RPMI7951 (cell line): ENCODE measurements around the gene PLA2G5. TPM values are rescaled to one million over a fixed set of nuclear protein-coding genes. Genes with fewer than 3 reads are reported as not detected.
A peak's percentile ranks its signal among the peaks of the same experiment; 100 is the strongest.

Source experiments
- DNase-seq: peaks from one replicate; pipeline ENCODE4 v3.0.0-alpha.2; 2012; ENCODE audit warnings: low read depth
- total RNA-seq: library from RNA; depleted of rRNA; stranded (reverse); fragments of >200 nt; shearing (Covaris generic); gene quantifications from 2 replicates; pipeline ENCODE4 v1.2.3, GENCODE V29; 2014

Gene PLA2G5
- total RNA-seq, 1 experiment from 2014 or later, result not detected

GRCh38 chr1:20068722-20069121 is 1.3 kb upstream of the PLA2G5 start:
- no peak for DNase-seq

GRCh38 chr1:20070357-20070756 is 363 bp downstream of the PLA2G5 start:
- DNase-seq, result no peak

DNA sequence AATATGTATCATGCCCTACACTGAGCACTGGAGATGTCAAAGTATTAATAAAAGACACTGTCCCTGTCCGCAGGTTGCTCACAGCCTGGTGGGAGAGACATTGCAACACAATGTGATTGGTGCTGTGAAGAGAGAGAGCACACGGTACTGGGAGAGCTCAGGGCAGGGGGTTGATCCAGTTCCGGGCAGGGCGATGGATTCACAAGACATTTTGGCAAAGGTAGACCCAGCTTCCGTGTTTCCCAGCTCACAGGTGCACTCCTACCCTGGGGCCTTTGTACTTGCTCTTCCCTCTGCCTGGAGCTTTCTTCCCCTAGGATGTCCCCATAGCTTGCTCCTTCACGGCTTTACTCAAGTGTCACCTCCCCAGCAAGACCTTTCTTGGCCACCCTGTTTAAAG is 1.4 kb downstream of the PLA2G5 start:
- no peak for DNase-seq

- DNase-seq, result no peak
These were observed 2.8 kb downstream of the PLA2G5 start for GRCh38 chr1:20072771-20073170.

GRCh38 chr1:20073256-20073655 is 3.3 kb downstream of the PLA2G5 start:
- no peak for DNase-seq

- DNase-seq, result peak; percentile 56
These were observed 4.2 kb downstream of the PLA2G5 start for GRCh38 chr1:20074055-20074724.

- peak; percentile 12 for DNase-seq
These were observed 4.8 kb downstream of the PLA2G5 start for GRCh38 chr1:20074725-20075171.

- no peak for DNase-seq
These were observed 5.4 kb downstream of the PLA2G5 start for GRCh38 chr1:20075345-20075744.

DNA sequence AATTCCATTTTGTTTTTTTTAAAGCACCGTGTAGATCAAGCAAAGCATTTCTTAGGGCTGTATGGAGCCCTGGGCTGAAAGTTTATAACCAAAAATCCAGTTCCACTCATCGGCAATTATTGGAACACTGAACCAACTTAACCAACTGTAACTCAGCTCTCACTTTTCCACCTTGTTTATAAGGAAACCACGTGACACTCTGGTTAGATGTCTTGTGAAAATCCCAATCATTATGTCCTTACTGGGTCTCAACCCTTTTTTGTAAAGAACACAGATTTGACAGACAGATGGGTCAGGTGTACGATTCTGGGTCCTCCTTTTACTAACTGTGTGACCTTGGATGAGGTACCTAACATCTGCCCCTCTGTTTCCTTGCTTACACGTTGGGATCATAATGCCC is 6.2 kb downstream of the PLA2G5 start:
- DNase-seq, result no peak

GRCh38 chr1:20076710-20077461 is 6.9 kb downstream of the PLA2G5 start:
- peak; percentile 46 for DNase-seq

GRCh38 chr1:20078171-20078651 is 8.2 kb downstream of the PLA2G5 start:
- no peak for DNase-seq

GRCh38 chr1:20078711-20079110 is 8.7 kb downstream of the PLA2G5 start:
- DNase-seq, result no peak

- DNase-seq, result no peak
These were observed 9.8 kb downstream of the PLA2G5 start for GRCh38 chr1:20079661-20080305.

- DNase-seq, result peak; percentile 54
These were observed 10.7 kb downstream of the PLA2G5 start for GRCh38 chr1:20080441-20081352.

DNA sequence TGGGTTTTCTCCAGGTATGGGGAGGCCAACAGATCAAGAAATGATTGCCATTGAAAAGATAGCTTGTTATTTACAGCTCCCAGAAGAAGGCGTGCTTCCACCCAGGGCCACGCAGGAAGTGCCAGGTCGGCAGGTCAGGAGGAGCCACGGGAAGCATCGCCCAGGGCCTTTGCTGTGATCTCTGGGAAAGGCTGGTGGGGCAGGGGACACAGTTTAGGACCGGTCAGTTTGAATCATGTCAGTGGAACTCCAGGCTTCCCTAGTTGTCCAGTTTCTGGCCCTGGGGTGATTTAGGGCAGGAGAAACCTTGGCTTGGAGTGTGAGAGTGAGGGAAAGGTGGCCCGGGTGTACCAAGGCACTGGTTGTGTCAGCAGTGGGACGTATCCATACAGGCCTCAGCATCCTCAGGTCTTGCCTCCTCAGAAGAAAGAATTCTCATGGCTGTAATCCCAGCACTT is 11.4 kb downstream of the PLA2G5 start:
- DNase-seq, result no peak

GRCh38 chr1:20082772-20083171 is 12.8 kb downstream of the PLA2G5 start:
- DNase-seq, result no peak

DNA sequence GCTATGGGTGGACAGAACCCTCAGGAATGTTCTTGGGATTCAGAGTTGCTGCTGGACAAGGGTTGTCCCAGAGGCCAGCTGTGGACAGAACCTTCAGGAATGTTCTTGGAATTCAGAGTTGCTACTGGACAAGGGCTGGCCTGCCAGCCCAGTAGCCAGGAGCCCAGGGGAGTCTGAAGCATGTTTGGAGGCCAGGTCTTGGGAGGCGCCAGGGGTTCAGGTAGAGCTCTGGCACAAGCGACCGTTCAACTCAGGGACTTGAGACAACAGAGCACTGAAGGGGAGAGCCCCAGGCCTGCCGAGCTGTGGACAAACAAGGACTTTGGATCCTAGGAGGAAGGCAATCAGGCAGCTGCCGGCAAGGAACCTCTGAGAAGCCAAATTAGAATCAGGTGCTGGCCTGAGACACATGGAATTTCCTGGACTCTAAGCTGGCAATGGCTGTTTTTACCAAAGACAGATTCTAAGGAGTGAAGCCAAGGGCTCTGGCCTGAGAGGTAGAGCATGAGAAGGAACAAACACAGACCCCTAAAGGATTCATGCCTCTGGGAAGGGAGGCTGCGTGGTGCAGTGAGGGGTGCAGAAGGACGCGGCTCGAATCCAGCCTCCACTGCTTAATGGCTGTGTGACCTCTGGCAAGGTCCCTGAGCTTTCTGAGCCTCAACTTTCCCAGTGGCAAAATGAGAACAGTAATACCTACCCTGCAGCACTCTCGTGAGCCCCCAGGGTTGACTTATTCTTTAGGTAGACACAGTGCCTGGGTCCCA is 13.4 kb downstream of the PLA2G5 start:
- no peak for DNase-seq

GRCh38 chr1:20086800-20087199 is 16.8 kb downstream of the PLA2G5 start:
- no peak for DNase-seq

- DNase-seq, result no peak
These were observed 17.7 kb downstream of the PLA2G5 start for GRCh38 chr1:20087668-20088067.

- no peak for DNase-seq
These were observed 19.5 kb downstream of the PLA2G5 start for GRCh38 chr1:20089328-20090077.
